Endothelial cell of umbilical vein (primary cell): ENCODE results near the gene TMEM209. TPM values are rescaled to one million over a fixed set of nuclear protein-coding genes. Genes with fewer than 3 reads are reported as not detected.
"Not testable (repeated sequence)": the region's sequence is repeated elsewhere in the genome, so short reads cannot be mapped to it uniquely, and the experiment has no call there.

ENCODE experiments used
- BruUV-seq: library from RNA; stranded (reverse); fragments of 400-500 nt; replicated peaks from 2 replicates; lab custom pipeline; 2021; lab: Mats Ljungman, UMichigan
- CTCF ChIA-PET: fragments of 300-600, 350-600 bp; sonication (Branson Sonifier 250); formaldehyde crosslinking; loops from one replicate; lab custom pipeline; 2021; ENCODE audit warnings: antibody characterized with exemption, inconsistent platforms; lab: Charles Lee
- POLR2A ChIA-PET: fragments of 300-600, 350-600 bp; sonication (Branson Sonifier 250); formaldehyde crosslinking; loops from one replicate; lab custom pipeline; 2021; ENCODE audit warnings: antibody characterized with exemption, inconsistent platforms; lab: Charles Lee
- DNase-seq: peaks from one replicate; pipeline ENCODE4 v3.0.0-alpha.2; 2011; ENCODE audit warnings: low read depth, low spot score
- FAIRE-seq: peaks from 2 replicates; lab custom pipeline; 2011; peaks lifted over from hg19 to GRCh38; lab: Jason Lieb, UNC
- H2AFZ ChIP-seq: 2 replicates; pipeline ENCODE4 v1.6.0; 2012; ENCODE audit warnings: low read depth, low read length, control low read depth, inconsistent platforms
- H3K27ac ChIP-seq: 2 replicates; pipeline ENCODE4 v1.5.1; 2011; ENCODE audit warnings: low read depth, mild to moderate bottlenecking, control low read depth, low read length, moderate library complexity; ENCODE audit not compliant: insufficient read depth
- H3K27me3 ChIP-seq, 2 experiments: 2 replicates each; pipeline versions ENCODE4 v1.6.0 to v1.6.1; 2011; ENCODE audit warnings: low read length in 2 of 2, mixed read lengths in 1 of 2; ENCODE audit not compliant: control insufficient read depth in 2 of 2, insufficient read depth in 2 of 2
- H3K36me3 ChIP-seq, 2 experiments: 2 replicates in 1 of 2; 3 replicates in 1 of 2; pipeline ENCODE4 v1.5.1; 2011; ENCODE audit warnings: low read length in 2 of 2, mild to moderate bottlenecking in 1 of 2, moderate library complexity in 1 of 2; ENCODE audit not compliant: control insufficient read depth in 2 of 2, insufficient read depth in 2 of 2; ENCODE audit errors: extremely low read depth in 1 of 2
- H3K4me1 ChIP-seq: 3 replicates; pipeline ENCODE4 v1.5.1; 2011; ENCODE audit warnings: mild to moderate bottlenecking, low read length; ENCODE audit not compliant: control insufficient read depth, insufficient read depth; ENCODE audit errors: extremely low read depth
- H3K4me2 ChIP-seq: 2 replicates; pipeline ENCODE4 v1.6.1; 2011; ENCODE audit warnings: low read length, control low read depth, mixed read lengths; ENCODE audit not compliant: insufficient read depth
- H3K4me3 ChIP-seq, 3 experiments: fragments of 200-600 bp in 1 of 3; sonication (generic), shearing (Covaris generic) in 1 of 3; replicated peaks in 1 of 3; 2 replicates each; pipeline ENCODE4 v1.5.1; 2011 to 2016; ENCODE audit warnings: control low read depth in 3 of 3, low read length in 3 of 3, mild to moderate bottlenecking in 2 of 3, inconsistent platforms in 1 of 3, low read depth in 1 of 3, moderate library complexity in 1 of 3; ENCODE audit not compliant: insufficient read depth in 1 of 3
- H3K79me2 ChIP-seq: 2 replicates; pipeline ENCODE4 v1.6.0; 2012; ENCODE audit warnings: low read length, inconsistent platforms; ENCODE audit not compliant: control insufficient read depth, insufficient read depth
- H3K9ac ChIP-seq: replicated peaks from 2 replicates; pipeline ENCODE3; 2011; ENCODE audit warnings: low read length, control low read depth; ENCODE audit not compliant: insufficient read depth; ENCODE audit errors: extremely low read depth
- H3K9me1 ChIP-seq: replicated peaks from 3 replicates; pipeline ENCODE4 v1.6.0; 2011; ENCODE audit warnings: mild to moderate bottlenecking, low read length; ENCODE audit not compliant: control insufficient read depth, insufficient read depth; ENCODE audit errors: extremely low read depth
- H3K9me3 ChIP-seq: replicated peaks from 2 replicates; pipeline ENCODE4 v1.5.1; 2012; ENCODE audit warnings: low read length, inconsistent platforms; ENCODE audit not compliant: control insufficient read depth, insufficient read depth
- H4K20me1 ChIP-seq: replicated peaks from 2 replicates; pipeline ENCODE3; 2011; ENCODE audit warnings: mild to moderate bottlenecking, low read length; ENCODE audit not compliant: control insufficient read depth, insufficient read depth; ENCODE audit errors: extremely low read depth
- FOS ChIP-seq: IDR thresholded peaks from 2 replicates; pipeline ENCODE4 v1.6.1; 2011; ENCODE audit warnings: mild to moderate bottlenecking, low read length, moderate library complexity, borderline replicate concordance; ENCODE audit not compliant: insufficient read depth
- JUN ChIP-seq: IDR thresholded peaks from 2 replicates; pipeline ENCODE4 v1.6.1; 2011; ENCODE audit warnings: borderline replicate concordance, low read depth; ENCODE audit not compliant: insufficient read length, insufficient read depth
- POLR2A ChIP-seq: IDR thresholded peaks from 2 replicates; pipeline ENCODE4 v1.6.1; 2012; ENCODE audit warnings: low read depth, mild to moderate bottlenecking, control low read depth, low read length
- POLR2AphosphoS5 ChIP-seq: IDR thresholded peaks from 2 replicates; pipeline ENCODE4 v1.6.1; 2012; ENCODE audit warnings: low read depth, mild to moderate bottlenecking, control low read depth, low read length, moderate library complexity; ENCODE audit not compliant: insufficient read depth
- dilution Hi-C: fragments of 300-500 bp; cut with MboI; formaldehyde crosslinking; loops from one replicate; pipeline ENCODE4 v1.15.0; 2019; ENCODE audit warnings: low sequenced_read_pairs; ENCODE audit not compliant: extremely low pct_ligation_motif_present
- intact Hi-C: fragments of 100-400 bp; cut with micrococcal nuclease; formaldehyde crosslinking; loops from one replicate; pipeline ENCODE4 v1.10.0; 2022
- polyA plus RNA-seq, 4 experiments: library from polyadenylated mRNA; depleted of rRNA in 3 of 4; stranded (reverse) in 3 of 4; unstranded in 1 of 4; fragments of >200 nt; gene quantifications; 2 replicates each; pipeline versions ENCODE4 v1.2.1 to v1.2.3, GENCODE V29; 2011 to 2012; ENCODE audit warnings: missing spikeins in 1 of 4
- total RNA-seq: library from RNA; stranded (reverse); gene quantifications from 2 replicates; pipeline ENCODE4 v1.2.3, GENCODE V29; 2021
- TF ChIP-seq, protein P1 (sequence below), 2 donors: IDR thresholded peaks; 1 replicate in 1 of 2; 2 replicates in 1 of 2; pipeline ENCODE4 v1.5.1; 2011; ENCODE audit warnings: low read length in 2 of 2, mild to moderate bottlenecking in 2 of 2, moderate library complexity in 2 of 2, control low read depth in 1 of 2, inconsistent platforms in 1 of 2, low read depth in 1 of 2; ENCODE audit not compliant: insufficient read depth in 1 of 2; ENCODE audit errors: extremely low read depth in 1 of 2
- TF ChIP-seq, protein P2 (sequence below): IDR thresholded peaks from 2 replicates; pipeline ENCODE4 v1.6.1; 2011; ENCODE audit not compliant: insufficient read depth, insufficient read length

TMEM209 gene
- total and polyA plus RNA-seq, 2 donors (not counting 3 experiments of a cell fraction or from before 2014, with no cell fraction given), result 13.0 to 16.6 TPM

DNA sequence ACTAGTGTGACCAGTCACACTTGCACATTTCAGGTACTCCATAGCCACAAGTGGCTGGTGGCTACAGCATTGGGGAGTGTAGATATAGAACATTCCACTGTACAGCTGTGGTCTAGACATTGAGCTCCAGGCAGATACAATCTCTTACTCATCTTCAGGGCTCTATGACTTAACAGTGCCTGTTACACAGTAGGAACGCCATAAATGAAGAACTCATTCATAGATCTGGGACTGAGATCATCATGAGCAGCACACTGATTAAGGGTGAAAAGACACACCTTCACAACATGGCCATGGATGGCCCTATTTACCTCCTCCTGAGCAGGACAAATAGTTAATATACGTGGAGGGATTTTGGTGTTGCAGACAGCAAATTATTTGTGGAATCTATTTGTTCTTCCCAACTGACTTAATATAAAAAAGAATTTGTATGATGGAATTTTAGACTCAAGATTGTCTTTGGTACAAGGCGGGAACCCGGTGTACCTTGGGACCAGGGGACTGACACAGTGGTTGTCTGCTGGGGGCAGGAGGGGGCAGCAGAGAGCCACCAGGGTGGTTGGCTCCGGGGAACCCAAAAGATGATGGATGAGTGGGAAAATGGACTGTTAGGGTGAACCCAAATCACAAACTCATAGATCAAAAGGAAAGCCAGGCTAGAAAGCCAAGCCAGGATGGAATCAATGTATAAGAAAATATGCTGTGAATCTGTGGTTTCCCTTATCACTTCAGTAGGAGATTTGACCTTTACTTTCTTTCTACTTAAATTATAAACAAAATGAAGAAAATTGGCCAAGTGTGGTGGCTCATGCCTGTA, 37.2 kb upstream of the TMEM209 start:
- no peak overlapping the region for H3K4me3 ChIP-seq
- DNase-seq (peak; percentile 50), FAIRE-seq (no peak)
- H3K36me3 ChIP-seq, result no peaks in the 10 kb centered on the region
- ChIA-PET POLR2A (no interaction called here), CTCF (interaction anchor here (0.6 to 7.6 kb wide), 13 partner anchors 17 to 520 kb away, joined by 3 to 73 read pairs (median 5); no protein-coding TSS in a partner anchor)
- no peak overlapping the region for H3K27ac ChIP-seq
- TF ChIP-seq JUN (no peak), POLR2A (no peak)
- TF ChIP-seq, protein P1, sequence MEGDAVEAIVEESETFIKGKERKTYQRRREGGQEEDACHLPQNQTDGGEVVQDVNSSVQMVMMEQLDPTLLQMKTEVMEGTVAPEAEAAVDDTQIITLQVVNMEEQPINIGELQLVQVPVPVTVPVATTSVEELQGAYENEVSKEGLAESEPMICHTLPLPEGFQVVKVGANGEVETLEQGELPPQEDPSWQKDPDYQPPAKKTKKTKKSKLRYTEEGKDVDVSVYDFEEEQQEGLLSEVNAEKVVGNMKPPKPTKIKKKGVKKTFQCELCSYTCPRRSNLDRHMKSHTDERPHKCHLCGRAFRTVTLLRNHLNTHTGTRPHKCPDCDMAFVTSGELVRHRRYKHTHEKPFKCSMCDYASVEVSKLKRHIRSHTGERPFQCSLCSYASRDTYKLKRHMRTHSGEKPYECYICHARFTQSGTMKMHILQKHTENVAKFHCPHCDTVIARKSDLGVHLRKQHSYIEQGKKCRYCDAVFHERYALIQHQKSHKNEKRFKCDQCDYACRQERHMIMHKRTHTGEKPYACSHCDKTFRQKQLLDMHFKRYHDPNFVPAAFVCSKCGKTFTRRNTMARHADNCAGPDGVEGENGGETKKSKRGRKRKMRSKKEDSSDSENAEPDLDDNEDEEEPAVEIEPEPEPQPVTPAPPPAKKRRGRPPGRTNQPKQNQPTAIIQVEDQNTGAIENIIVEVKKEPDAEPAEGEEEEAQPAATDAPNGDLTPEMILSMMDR (IDR thresholded peaks at IDR 0.05; ENCODE audit: extremely low read depth in 1 of 2, insufficient read depth in 1 of 2, low read depth in 1 of 2, low read length in 2 of 2), result peak; percentile 80 to 92
- H3K27me3 ChIP-seq, result peaks cover 0 to 2% of the 10 kb centered on the region in 2 experiments
- no peak overlapping the region for H3K4me2 ChIP-seq
- no peaks in the 10 kb centered on the region for H3K9me3 ChIP-seq
- H3K9ac ChIP-seq, result no peak overlapping the region
- H3K4me1 ChIP-seq, result no peaks in the 10 kb centered on the region
- dilution Hi-C loops (no loop called here), intact Hi-C loops (loop anchor here (1.0 to 10.0 kb wide), 7 partner anchors 170 to 592 kb away; no protein-coding TSS in a partner anchor)
- peaks cover 3% of the 10 kb centered on the region for H4K20me1 ChIP-seq
- H3K9me1 ChIP-seq, result no peaks in the 10 kb centered on the region
- BruUV-seq, result no TSS peak
- no peaks in the 10 kb centered on the region for H3K79me2 ChIP-seq
- no peak overlapping the region for H2AFZ ChIP-seq

DNA sequence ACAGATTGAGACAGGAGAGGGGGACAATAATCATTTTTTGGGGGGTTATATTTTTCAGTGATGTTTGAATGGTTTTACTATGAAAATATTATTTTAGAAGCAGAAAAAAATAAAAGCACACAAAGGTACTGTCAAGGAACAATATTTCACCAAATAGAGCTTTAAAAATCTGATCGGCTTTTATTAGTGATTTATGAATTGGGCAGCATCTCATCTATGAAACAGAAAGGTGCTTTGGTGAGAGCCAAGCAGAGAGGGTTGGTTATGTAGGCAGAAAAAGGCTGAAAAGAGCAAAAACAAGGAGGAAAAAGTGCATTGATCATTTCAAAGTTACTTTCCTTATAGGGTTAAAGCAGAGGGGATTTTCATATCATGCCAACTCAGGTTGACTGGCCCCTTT, 35.0 kb upstream of the TMEM209 start:
- BruUV-seq, result no TSS peak
- ChIA-PET POLR2A (no interaction called here), CTCF (interaction anchor here (1.2 to 7.6 kb wide), 4 partner anchors 8 to 518 kb away, joined by 4 to 73 read pairs (median 20); no protein-coding TSS in a partner anchor)
- H3K9me1 ChIP-seq, result no peaks in the 10 kb centered on the region
- dilution Hi-C loops, result no loop called here
- DNase-seq (no peak), FAIRE-seq (no peak)
- peaks cover 3% of the 10 kb centered on the region for H4K20me1 ChIP-seq
- peaks cover 2 to 4% of the 10 kb centered on the region in 2 experiments for H3K27me3 ChIP-seq
- no peaks in the 10 kb centered on the region for H3K36me3 ChIP-seq
- no peak overlapping the region for H3K27ac ChIP-seq
- no peak overlapping the region for H3K4me3 ChIP-seq
- H3K79me2 ChIP-seq, result no peaks in the 10 kb centered on the region
- no peak overlapping the region for H2AFZ ChIP-seq
- H3K4me2 ChIP-seq, result no peak overlapping the region
- intact Hi-C loops, result loop anchor here (10.0 kb wide), 1 partner anchor 595 kb away; no protein-coding TSS in a partner anchor
- TF ChIP-seq POLR2AphosphoS5, result no peak
- TF ChIP-seq FOS, result no peak
- TF ChIP-seq, protein P2, sequence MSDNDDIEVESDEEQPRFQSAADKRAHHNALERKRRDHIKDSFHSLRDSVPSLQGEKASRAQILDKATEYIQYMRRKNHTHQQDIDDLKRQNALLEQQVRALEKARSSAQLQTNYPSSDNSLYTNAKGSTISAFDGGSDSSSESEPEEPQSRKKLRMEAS, result no peak
- H3K9ac ChIP-seq, result no peak overlapping the region
- no peaks in the 10 kb centered on the region for H3K4me1 ChIP-seq
- no peaks in the 10 kb centered on the region for H3K9me3 ChIP-seq

DNA sequence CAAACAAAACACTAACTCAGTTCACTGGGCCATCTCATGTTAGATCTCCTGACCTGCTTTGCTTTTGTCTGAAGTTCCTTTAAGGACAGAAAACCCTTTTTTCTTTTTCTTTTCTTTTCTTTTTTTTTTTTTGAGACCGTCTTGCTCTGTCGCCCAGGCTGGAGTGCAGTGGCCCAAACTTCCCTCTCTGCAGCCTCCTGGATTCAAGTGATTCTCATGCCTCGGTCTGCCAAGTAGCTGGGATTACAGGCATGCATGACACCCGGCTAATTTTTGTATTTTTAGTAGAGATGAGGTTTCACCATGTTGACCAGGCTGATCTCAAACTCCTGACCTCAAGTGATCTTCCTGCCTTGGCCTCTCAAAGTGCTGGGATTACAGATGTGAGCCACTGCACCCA, 31.2 kb upstream of the TMEM209 start:
- POLR2A ChIA-PET, dilution Hi-C loops, DNase-seq, BruUV-seq, H2AFZ ChIP-seq, H3K27ac ChIP-seq, H4K20me1 ChIP-seq, intact Hi-C loops, FAIRE-seq, H3K9me1 ChIP-seq, H3K4me2 ChIP-seq, H3K9me3 ChIP-seq, H3K4me1 ChIP-seq, H3K9ac ChIP-seq, H3K79me2 ChIP-seq, H3K4me3 ChIP-seq, H3K36me3 ChIP-seq, H3K27me3 ChIP-seq: not testable (repeated sequence)
- CTCF ChIA-PET, result interaction anchor here (0.7 to 1.6 kb wide), 3 partner anchors 8 to 522 kb away, joined by 3 to 7 read pairs (median 3); no protein-coding TSS in a partner anchor
